Endometrial microvascular endothelial cells (primary cell): ENCODE results near the gene TPD52L1. TPM values are rescaled to one million over a fixed set of nuclear protein-coding genes. Genes with fewer than 3 reads are reported as not detected.
"Not testable (repeated sequence)": the region's sequence is repeated elsewhere in the genome, so short reads cannot be mapped to it uniquely, and the experiment has no call there.

Experiments
- in situ Hi-C: cut with HindIII; loops from 2 replicates; pipeline ENCODE4 v1.10.0; 2017; ENCODE audit warnings: low sequenced_read_pairs, low pct_unique_long_range_greater_than_20kb; ENCODE audit errors: inconsistent ontology term
- total RNA-seq: library from RNA; depleted of rRNA; stranded (reverse); fragments of >200 nt; gene quantifications from one replicate; pipeline ENCODE4 v1.2.3, GENCODE V29; 2015; ENCODE audit errors: inconsistent ontology term

The TPD52L1 gene
- total RNA-seq, 1 donor from 2014 or later: 2.0 TPM

DNA sequence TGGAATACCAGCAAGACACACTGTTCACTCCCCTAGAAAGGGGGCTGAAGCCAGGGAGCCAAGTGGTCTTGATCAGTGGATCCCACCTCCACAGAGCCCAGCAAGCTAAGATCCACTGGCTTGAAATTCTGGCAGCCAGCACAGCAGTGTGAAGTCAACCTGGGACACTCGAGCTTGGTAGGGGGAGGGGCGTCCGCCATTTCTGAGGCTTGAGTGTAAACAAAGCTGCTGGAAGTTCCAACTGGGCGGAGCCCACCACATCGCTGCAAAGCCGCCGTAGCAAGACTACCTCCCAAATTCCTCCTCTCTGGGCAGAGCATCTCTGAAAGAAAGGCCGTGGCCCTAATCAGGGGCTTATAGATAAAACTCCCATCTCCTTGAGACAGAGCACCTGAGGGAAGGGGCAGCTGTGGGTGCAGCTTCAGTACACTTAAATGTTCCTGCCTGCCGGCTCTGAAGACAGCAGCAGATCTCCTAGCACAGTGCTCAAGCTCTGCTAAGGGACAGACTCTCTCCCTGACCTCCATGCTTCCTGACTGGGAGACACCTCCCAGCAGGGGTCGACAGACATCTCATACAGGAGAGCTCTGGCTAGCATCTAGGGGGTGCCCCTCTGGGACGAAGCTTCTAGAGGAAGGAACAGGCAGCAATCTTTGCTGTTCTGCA, 126.9 kb downstream of the TPD52L1 start:
- in situ Hi-C loops: not testable (repeated sequence)

DNA sequence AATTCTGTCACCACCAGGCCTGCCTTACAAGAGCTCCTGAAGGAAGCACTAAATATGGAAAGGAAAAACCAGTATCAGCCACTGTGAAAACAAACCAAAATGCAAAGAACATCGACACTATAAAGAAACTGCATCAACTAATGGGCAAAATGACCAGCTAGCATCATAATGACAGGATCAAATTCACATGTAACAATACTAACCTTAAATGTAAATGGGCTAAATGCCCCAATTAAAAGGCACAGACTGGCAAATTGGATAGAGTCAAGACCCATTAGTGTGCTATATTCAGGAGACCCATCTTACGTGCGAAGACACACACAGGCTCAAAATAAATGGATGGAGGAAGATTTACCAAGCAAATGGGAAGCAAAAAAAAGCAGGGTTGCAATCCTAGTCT, 128.9 kb downstream of the TPD52L1 start:
- in situ Hi-C loops: not testable (repeated sequence)

GRCh38 chr6:125285353-125285752, 131.8 kb downstream of the TPD52L1 start:
- in situ Hi-C loops: no loop called here

GRCh38 chr6:125285936-125286335, 132.4 kb downstream of the TPD52L1 start:
- in situ Hi-C loops: no loop called here

- in situ Hi-C loops: no loop called here
Measured at GRCh38 chr6:125287718-125288117, 134.1 kb downstream of the TPD52L1 start.

GRCh38 chr6:125293587-125293986, 140.0 kb downstream of the TPD52L1 start:
- in situ Hi-C loops: no loop called here

DNA sequence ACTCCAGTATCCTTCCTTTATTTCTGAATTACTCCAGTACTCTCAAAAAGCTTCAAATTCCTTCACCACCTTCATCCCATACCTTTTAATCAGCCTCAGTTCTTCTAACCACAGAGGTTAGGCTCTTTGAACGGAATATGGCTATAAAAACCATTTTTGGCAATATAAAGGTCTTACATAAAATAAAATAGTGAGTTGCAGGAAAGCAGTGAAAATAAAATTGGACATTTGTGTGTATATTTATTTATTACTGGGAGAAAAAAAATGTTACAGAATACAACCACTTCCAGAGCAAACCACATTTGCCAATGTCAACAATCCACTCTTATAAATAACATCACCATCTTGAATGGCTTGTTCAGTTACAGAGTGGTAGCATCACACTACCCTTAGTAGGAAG, 140.5 kb downstream of the TPD52L1 start:
- in situ Hi-C loops: no loop called here

GRCh38 chr6:125294925-125295324, 141.4 kb downstream of the TPD52L1 start:
- in situ Hi-C loops: no loop called here

DNA sequence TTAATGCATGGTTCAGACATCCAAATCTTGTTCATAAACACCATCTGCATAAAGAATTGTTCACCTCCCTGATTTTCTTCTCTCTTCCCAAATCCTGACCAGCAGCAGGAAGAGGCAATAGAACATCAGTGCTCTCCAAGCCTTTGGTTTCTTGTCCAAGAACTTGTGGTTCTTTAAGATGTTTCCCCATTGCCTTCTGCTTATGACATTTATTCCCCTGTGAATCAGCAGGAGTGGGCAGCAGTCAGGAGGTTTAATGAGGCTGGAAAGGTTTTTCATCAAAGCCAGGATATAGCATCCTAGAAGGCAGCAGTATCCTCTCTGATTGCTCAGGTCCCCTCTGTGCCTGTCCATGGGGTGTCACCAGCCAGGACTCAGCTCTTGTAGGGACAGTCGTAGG, 142.9 kb downstream of the TPD52L1 start:
- in situ Hi-C loops: no loop called here

DNA sequence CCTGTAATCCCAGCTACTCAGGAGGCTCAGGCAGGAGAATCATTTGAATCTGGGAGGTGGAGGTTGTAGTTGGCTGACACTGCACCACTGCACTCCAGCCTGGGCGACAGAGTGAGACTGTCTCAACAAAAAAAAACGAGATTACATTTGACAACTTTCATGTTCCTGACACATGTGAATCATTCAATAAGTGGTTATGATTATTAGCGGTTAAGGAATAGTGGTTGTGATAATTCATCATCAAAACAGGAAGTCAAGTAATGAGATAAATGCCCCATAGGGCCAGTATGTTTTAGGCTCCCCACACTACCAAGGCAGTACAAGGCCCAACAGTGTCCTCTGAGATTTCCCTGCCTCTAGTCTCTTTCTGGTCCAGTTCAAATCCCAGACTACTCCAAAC, 145.7 kb downstream of the TPD52L1 start:
- in situ Hi-C loops: no loop called here

DNA sequence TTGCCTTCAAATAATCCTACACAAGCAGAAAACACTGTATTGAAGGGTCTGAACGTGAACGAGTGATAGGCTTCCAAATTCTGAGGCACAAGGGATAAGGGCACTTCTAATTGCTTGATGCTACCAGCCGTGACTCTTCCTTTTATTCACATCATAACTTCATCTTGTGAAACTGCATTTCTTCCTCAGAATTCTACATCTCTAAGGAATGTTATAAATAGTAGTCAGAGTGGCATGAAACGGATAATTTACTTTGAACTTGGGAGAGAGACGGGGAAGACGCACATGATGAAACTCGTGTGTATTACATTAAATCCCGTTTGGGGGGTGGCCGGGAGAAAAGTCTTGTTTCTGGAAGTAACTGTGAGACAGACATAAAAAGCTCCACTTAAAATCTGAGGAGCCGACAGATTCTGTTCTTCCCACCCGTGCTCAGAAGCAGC, 147.4 kb downstream of the TPD52L1 start:
- in situ Hi-C loops: no loop called here

GRCh38 chr6:125301435-125302391, 148.1 kb downstream of the TPD52L1 start, which contains the start of gene HDDC2:
HDDC2 (minus strand) TSS chr6:125301967; CDS start chr6:125301932, 35 bp downstream.
- in situ Hi-C loops: no loop called here

DNA sequence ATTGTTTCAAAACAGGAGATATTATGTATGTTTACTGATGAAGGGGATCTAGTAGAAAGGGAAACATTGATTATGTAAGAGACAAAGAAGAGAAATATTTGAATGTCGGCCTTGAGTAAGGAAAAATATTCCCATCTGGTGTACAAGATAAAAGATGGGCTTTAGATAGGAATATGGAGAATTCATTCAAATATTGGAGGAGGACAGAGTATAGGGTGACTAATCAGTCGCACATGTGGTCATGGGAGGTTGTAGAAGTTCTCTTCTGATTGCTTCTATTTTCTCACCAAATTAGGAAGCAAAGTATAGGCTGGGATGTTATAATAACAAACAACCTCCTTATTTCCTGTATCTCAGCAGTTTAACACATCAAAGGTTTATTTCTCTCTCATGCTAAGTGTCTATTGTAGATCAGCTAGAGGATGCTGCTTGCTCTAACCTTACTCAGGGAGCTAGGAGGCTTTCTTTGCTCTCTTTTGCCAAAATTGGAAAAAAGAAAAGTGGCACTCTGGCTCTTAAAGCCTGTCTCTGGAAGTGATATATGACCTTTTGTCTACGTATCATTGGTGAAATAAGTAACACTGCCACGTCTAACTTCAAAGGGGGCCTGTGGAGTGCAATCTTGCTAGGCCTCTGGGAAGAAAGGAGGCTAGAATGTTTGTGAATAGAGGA, 149.4 kb downstream of the TPD52L1 start:
- in situ Hi-C loops: no loop called here

GRCh38 chr6:125303512-125303854, 149.9 kb downstream of the TPD52L1 start:
- in situ Hi-C loops: no loop called here

- in situ Hi-C loops: no loop called here
Measured at GRCh38 chr6:125304970-125305660, 151.5 kb downstream of the TPD52L1 start.

- in situ Hi-C loops: no loop called here
Measured at GRCh38 chr6:125306756-125307149, 153.2 kb downstream of the TPD52L1 start.

GRCh38 chr6:125307150-125307838, 153.7 kb downstream of the TPD52L1 start:
- in situ Hi-C loops: no loop called here

DNA sequence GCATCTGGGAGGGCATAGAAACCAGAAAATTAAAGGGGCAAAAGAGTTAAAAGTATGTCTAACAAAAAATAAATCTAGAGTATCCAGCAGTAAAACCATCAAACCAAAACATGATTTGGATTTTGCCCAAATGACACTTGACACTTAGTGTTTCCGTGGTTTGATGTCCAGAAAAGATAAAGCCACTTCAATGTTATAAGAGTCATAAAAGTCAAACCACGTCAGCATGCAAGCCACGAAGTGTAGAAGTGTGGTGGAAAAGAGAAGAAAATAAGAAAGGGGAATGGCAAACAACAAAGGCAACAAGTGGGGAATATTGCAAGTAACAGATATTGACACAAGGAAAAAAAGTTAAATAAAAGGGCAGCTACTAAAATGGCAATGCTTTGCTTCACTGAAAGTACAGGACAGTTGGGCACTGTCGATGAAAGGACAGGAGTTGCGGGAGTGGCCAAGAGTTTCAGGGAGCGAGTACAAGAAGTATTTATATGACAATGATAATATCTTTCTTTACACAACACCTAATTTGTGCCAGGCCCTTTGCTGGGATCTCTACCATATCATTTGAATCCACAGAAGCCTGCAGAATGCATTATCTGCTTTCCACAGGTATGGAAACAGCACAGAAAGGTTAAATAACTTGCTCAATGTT, 154.5 kb downstream of the TPD52L1 start:
- in situ Hi-C loops: no loop called here
